ENCODE measurements around the gene BCR. TPM values are rescaled to one million over a fixed set of nuclear protein-coding genes. Genes with fewer than 3 reads are reported as not detected.

Gene BCR
- total and polyA plus RNA-seq, 2 of the 8 experiments (the other 6 are each of a cell fraction or from before 2014, with no cell fraction given): 66.7 to 130 TPM

DNA sequence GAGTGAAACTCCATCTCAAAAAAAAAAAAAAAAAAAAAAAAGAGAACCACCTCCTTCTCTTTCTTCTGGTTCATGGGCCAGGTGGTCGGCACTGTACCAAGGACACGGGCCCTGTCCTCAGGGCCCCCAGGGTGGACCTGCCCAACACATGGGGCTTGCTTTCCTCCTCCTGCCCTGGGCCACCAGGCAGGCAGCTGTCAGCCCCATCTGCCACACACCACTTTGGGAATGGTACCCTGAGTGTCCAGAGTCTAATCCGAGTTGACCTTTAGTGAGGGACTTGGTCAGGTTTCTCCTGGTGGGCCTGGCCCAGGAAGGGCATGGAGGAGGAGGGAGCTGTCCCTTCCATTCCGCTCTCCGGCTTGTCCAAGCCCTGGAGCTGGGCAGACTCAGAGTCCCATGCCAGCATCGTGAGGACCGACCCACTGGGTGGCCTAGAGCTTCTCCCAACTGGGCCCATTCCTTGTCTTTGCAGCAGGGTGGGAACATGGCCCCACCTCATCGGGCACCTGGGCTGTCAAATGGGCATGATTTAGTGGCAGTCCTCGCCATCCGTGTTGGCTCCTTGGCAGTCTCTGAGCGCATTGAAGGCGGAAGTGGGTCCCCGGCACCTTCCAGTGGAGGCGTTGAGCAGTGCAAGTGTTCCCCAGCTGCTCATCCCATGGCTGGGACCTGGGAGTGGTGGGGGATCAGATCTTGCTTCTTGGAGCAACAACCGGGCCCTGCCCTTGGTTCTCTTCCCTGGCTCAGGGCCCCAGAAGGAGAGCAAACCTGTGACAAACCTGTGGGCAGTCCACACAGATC is 94.8 kb downstream of the BCR start (continued):
- TF ChIP-seq, protein P1, sequence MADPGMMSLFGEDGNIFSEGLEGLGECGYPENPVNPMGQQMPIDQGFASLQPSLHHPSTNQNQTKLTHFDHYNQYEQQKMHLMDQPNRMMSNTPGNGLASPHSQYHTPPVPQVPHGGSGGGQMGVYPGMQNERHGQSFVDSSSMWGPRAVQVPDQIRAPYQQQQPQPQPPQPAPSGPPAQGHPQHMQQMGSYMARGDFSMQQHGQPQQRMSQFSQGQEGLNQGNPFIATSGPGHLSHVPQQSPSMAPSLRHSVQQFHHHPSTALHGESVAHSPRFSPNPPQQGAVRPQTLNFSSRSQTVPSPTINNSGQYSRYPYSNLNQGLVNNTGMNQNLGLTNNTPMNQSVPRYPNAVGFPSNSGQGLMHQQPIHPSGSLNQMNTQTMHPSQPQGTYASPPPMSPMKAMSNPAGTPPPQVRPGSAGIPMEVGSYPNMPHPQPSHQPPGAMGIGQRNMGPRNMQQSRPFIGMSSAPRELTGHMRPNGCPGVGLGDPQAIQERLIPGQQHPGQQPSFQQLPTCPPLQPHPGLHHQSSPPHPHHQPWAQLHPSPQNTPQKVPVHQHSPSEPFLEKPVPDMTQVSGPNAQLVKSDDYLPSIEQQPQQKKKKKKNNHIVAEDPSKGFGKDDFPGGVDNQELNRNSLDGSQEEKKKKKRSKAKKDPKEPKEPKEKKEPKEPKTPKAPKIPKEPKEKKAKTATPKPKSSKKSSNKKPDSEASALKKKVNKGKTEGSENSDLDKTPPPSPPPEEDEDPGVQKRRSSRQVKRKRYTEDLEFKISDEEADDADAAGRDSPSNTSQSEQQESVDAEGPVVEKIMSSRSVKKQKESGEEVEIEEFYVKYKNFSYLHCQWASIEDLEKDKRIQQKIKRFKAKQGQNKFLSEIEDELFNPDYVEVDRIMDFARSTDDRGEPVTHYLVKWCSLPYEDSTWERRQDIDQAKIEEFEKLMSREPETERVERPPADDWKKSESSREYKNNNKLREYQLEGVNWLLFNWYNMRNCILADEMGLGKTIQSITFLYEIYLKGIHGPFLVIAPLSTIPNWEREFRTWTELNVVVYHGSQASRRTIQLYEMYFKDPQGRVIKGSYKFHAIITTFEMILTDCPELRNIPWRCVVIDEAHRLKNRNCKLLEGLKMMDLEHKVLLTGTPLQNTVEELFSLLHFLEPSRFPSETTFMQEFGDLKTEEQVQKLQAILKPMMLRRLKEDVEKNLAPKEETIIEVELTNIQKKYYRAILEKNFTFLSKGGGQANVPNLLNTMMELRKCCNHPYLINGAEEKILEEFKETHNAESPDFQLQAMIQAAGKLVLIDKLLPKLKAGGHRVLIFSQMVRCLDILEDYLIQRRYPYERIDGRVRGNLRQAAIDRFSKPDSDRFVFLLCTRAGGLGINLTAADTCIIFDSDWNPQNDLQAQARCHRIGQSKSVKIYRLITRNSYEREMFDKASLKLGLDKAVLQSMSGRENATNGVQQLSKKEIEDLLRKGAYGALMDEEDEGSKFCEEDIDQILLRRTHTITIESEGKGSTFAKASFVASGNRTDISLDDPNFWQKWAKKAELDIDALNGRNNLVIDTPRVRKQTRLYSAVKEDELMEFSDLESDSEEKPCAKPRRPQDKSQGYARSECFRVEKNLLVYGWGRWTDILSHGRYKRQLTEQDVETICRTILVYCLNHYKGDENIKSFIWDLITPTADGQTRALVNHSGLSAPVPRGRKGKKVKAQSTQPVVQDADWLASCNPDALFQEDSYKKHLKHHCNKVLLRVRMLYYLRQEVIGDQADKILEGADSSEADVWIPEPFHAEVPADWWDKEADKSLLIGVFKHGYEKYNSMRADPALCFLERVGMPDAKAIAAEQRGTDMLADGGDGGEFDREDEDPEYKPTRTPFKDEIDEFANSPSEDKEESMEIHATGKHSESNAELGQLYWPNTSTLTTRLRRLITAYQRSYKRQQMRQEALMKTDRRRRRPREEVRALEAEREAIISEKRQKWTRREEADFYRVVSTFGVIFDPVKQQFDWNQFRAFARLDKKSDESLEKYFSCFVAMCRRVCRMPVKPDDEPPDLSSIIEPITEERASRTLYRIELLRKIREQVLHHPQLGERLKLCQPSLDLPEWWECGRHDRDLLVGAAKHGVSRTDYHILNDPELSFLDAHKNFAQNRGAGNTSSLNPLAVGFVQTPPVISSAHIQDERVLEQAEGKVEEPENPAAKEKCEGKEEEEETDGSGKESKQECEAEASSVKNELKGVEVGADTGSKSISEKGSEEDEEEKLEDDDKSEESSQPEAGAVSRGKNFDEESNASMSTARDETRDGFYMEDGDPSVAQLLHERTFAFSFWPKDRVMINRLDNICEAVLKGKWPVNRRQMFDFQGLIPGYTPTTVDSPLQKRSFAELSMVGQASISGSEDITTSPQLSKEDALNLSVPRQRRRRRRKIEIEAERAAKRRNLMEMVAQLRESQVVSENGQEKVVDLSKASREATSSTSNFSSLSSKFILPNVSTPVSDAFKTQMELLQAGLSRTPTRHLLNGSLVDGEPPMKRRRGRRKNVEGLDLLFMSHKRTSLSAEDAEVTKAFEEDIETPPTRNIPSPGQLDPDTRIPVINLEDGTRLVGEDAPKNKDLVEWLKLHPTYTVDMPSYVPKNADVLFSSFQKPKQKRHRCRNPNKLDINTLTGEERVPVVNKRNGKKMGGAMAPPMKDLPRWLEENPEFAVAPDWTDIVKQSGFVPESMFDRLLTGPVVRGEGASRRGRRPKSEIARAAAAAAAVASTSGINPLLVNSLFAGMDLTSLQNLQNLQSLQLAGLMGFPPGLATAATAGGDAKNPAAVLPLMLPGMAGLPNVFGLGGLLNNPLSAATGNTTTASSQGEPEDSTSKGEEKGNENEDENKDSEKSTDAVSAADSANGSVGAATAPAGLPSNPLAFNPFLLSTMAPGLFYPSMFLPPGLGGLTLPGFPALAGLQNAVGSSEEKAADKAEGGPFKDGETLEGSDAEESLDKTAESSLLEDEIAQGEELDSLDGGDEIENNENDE (IDR thresholded peaks at IDR 0.05; ENCODE audit: insufficient replicate concordance, low read length): no peak
- TF ChIP-seq RAD21 (IDR thresholded peaks at IDR 0.05 in 1 of 2, conservative IDR thresholded peaks at IDR 0.05 in 1 of 2; ENCODE audit: low read depth in 2 of 2, low read length in 2 of 2): peak; percentile 25 to 35; a peak in 3 of 4 replicates
- TF ChIP-seq, protein P2, sequence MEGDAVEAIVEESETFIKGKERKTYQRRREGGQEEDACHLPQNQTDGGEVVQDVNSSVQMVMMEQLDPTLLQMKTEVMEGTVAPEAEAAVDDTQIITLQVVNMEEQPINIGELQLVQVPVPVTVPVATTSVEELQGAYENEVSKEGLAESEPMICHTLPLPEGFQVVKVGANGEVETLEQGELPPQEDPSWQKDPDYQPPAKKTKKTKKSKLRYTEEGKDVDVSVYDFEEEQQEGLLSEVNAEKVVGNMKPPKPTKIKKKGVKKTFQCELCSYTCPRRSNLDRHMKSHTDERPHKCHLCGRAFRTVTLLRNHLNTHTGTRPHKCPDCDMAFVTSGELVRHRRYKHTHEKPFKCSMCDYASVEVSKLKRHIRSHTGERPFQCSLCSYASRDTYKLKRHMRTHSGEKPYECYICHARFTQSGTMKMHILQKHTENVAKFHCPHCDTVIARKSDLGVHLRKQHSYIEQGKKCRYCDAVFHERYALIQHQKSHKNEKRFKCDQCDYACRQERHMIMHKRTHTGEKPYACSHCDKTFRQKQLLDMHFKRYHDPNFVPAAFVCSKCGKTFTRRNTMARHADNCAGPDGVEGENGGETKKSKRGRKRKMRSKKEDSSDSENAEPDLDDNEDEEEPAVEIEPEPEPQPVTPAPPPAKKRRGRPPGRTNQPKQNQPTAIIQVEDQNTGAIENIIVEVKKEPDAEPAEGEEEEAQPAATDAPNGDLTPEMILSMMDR (IDR thresholded peaks at IDR 0.05; ENCODE audit: control extremely low read depth in 1 of 3, insufficient read depth in 1 of 3, low read depth in 1 of 3, low read length in 3 of 3): peak; percentile 9 to 34 (median 27); a peak in 2 of 4 replicates

Data from H1 (cell line).